Omental fat pad (tissue), 4 donors: ENCODE measurements around the gene RAB28. TPM values are rescaled to one million over a fixed set of nuclear protein-coding genes. Genes with fewer than 3 reads are reported as not detected.

ENCODE experiments used
- ATAC-seq: fragments of 150-250 bp; one replicate; pipeline ENCODE4 v1.9.1; 2016; ENCODE audit warnings: mild to moderate bottlenecking, moderate library complexity; ENCODE audit not compliant: low FRiP score
- DNase-seq: peaks from one replicate; pipeline ENCODE4 v3.0.0-alpha.2; 2019; ENCODE audit warnings: low spot score
- total RNA-seq, 4 donors: library from RNA; depleted of rRNA; stranded (reverse); fragments of >200 nt; gene quantifications; one replicate each; pipeline ENCODE4 v1.1.0, GENCODE V29; 2016
- TF ChIP-seq, protein P1 (sequence below), 3 donors: fragments of 450-650 bp; IDR thresholded peaks; one replicate each; pipeline ENCODE4 v1.5.1; 2016 to 2017; ENCODE audit warnings: antibody characterized with exemption in 3 of 3, mild to moderate bottlenecking in 3 of 3, moderate library complexity in 2 of 3

The RAB28 gene
- total RNA-seq, 4 donors from 2014 or later: 11.9 to 34.0 (median 17.9) TPM

DNA sequence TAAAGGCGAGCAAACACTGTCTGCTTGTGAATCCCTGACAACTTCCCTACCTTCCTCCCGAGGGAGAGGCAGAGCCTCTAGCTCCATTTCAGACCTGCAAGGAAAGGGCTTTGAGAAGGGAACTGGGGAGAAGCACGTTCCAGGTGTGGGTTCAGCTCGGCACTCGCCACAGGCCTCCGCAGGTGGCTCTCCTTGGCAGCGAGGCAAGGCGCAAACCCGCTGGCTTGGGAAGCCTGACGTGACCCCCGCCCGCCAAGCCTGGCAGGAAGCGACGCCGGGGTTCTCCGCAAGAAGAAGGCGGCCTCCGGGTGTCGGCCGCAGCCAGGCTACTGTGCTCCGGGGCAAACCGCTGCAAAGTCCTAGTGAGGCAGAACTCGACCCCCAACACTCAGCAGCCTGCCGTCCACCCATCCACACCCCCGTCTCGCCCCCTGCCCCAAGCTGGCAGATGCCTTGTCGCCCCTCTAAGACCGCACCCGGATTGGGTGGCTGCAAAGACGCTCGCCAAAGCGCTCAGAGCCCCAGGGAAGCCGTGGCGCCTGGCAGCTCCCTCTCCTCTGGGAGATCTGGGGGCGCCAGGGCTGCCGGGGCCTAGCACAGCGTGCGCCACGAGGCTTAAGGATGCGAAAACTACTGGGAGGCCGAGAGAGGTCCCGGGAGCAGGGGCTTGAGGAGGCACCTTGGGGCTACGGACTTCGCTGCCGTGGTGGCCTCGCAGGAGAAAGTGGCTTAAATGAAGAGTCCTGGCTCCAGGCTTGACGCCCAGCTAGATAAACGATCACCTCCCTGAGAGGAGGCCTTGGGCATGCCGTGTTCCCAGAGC, 38.4 kb upstream of the RAB28 start:
- TF ChIP-seq, protein P1, sequence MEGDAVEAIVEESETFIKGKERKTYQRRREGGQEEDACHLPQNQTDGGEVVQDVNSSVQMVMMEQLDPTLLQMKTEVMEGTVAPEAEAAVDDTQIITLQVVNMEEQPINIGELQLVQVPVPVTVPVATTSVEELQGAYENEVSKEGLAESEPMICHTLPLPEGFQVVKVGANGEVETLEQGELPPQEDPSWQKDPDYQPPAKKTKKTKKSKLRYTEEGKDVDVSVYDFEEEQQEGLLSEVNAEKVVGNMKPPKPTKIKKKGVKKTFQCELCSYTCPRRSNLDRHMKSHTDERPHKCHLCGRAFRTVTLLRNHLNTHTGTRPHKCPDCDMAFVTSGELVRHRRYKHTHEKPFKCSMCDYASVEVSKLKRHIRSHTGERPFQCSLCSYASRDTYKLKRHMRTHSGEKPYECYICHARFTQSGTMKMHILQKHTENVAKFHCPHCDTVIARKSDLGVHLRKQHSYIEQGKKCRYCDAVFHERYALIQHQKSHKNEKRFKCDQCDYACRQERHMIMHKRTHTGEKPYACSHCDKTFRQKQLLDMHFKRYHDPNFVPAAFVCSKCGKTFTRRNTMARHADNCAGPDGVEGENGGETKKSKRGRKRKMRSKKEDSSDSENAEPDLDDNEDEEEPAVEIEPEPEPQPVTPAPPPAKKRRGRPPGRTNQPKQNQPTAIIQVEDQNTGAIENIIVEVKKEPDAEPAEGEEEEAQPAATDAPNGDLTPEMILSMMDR (IDR thresholded peaks at IDR 0.05): no peak
- ATAC-seq: no peak
- DNase-seq: no peak

DNA sequence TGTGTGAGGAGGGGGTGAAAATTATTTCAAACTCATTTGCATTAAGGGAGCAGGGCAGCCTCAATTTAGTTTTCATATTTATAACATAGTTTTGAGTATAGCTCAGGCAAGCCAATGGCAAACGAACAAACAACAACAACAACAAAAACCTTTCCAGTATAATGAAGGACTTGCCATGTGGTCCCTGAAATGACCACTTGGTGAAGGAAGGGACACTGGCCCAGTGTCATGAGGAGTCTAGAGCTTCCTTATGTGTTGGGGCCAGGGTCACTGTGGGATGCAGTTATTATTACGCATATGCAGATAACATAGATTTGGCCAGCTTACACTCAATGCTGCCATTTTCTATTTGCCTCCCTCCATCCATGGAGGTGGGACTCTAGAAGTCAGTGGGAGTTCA, 36.9 kb upstream of the RAB28 start:
- ATAC-seq (no peak), DNase-seq (no peak)
- TF ChIP-seq, protein P1 (IDR thresholded peaks at IDR 0.05): no peak

DNA sequence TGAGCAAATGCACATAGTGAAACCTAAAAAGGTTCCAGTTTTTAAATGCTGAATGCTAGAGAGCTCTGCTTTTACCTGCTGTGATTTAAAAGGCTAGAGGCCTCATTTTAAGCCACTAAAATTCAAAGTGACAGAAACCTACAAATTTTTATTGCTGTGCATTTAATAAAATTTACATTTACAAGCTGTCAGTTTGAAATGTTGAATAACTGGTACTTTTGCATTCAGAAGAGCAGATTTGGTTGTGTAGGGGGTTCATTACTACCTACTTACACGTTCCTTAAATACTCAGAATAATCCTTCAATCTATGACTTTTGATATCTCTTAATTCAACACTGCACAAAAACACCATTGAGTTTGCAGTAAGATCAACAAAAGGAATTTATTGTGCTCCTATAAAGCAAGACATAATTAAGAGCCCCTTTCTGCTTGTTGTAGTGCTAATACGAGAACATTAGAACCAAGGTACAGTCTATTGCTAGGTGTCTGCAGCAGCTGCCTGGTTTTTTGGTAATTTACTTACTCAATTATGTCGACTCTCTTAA, 32.2 kb upstream of the RAB28 start:
- no peak for ATAC-seq
- TF ChIP-seq, protein P1 (IDR thresholded peaks at IDR 0.05): no peak

DNA sequence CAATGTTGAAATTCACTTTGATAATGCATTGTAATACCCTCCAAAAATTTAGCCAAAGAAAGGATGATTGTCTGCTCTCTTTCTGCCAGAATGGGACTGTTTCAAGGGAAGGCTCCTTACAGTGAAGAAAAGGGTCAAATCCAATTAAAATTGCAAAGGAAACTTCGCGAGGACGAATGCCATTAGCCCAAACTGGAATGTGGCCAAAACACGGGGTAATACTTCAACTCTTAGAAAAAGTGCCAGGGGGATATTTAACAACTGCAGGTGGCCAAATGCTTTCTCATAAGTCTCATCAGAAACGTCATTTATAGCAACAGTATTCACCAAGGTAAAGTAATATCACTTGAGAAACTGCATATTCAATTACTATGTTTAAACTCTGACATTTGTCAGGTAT, 31.1 kb upstream of the RAB28 start:
- ATAC-seq (no peak), DNase-seq (no peak)
- TF ChIP-seq, protein P1 (IDR thresholded peaks at IDR 0.05): no peak

More for the DNA sequence above, 32.2 kb upstream of the RAB28 start:
- DNase-seq: no peak

DNA sequence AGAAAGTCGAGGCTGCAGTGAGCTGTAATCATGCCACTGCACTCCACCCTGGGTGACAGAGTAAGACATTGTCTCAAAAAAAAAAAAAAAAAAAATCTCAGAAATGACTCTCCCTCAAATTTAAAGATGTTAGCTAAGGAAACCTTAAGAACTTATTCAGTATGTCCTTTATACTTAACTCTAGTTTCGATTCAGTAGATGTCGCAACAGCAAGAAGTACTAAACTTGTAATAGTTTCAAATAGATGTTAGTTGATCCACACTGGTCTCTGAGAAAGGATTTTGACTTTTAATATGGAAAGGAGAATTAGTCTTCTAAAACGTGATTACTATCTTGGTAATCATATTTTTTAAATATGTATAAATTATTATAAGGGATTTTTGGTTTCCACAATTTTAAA, 30.6 kb upstream of the RAB28 start:
- TF ChIP-seq, protein P1 (IDR thresholded peaks at IDR 0.05): no peak
- DNase-seq (no peak), ATAC-seq (no peak)

DNA sequence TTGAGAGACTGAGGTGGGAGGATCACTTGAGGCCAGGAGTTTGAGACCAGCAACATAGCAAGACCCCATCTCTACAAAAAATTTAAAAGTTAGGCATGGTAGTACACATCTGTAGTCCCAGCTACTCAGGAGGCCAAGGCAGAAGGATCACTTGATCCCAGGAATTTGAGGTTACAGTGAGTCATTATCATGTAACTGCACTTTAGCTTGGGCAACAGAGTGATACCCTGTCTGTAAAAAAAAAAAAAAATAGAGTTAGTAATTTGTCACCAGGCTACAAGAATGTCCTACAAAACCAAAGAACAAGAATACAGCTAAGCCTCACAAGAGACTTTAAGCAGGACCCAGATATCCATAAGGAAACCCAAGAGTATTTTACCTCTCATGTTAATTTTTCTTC, 27.0 kb upstream of the RAB28 start:
- no peak for DNase-seq
- TF ChIP-seq, protein P1 (IDR thresholded peaks at IDR 0.05): no peak
- ATAC-seq: no peak

DNA sequence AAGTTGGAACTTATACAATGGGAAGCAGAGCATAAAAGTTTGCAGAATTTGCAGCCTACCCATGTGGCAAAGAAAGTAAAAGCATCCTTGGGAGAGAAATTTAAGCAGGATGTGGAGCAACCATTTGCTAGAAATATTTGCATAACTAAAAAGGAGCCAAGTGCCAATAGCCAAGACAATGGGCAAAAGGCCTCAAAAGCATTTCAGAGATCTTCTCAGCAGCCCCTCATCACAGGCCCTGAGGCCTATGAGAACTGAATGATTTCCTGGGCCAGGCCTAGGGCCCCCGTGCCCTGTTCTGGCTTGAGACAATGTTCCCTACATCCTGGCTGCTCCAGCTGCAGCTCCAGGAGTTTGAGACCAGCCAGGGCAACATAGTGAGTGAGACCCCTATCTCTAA, 25.3 kb upstream of the RAB28 start:
- ATAC-seq: no peak
- DNase-seq: no peak

More for the DNA sequence above, 25.3 kb upstream of the RAB28 start:
- TF ChIP-seq, protein P1 (IDR thresholded peaks at IDR 0.05): no peak
